ENCODE data around the gene ADCY3. TPM values are rescaled to one million over a fixed set of nuclear protein-coding genes. Genes with fewer than 3 reads are reported as not detected.

Gene ADCY3
- total and polyA plus RNA-seq, 5 donors from 2014 or later: 3.8 to 67.6 (median 11.2) TPM

- no peaks in the 10 kb centered on the region for H3K4me1 ChIP-seq (ENCODE audit: control insufficient read depth, insufficient read depth, low read length, poor library complexity, severe bottlenecking)
- DNase-seq (no peak), ATAC-seq (ENCODE audit: low read depth in 2 of 2) (no peak)
- H3K27me3 Mint-ChIP-seq: no peaks in the 10 kb centered on the region
- no peaks in the 10 kb centered on the region for H3K36me3 ChIP-seq (ENCODE audit: control insufficient read depth, insufficient read depth, low read length)
- peaks cover 4% of the 10 kb centered on the region for H3K36me3 Mint-ChIP-seq
- peaks cover 0 to 2% (median 0%) of the 10 kb centered on the region in 7 donors for H3K9me3 Mint-ChIP-seq
- H3K4me1 Mint-ChIP-seq: peaks cover 16 to 42% (median 25%) of the 10 kb centered on the region in 4 donors
- no peak overlapping the region for H3K27ac ChIP-seq (ENCODE audit: insufficient read depth, low read length, poor library complexity, severe bottlenecking)
- H3K27ac Mint-ChIP-seq: peak overlapping the region in 2 of 3 donors; percentile 23 to 67
- H3K27me3 ChIP-seq (ENCODE audit: control insufficient read depth, insufficient read depth, low read length): no peaks in the 10 kb centered on the region
- H3K9me3 ChIP-seq (ENCODE audit: control insufficient read depth in 2 of 2, low read length in 2 of 2): no peaks in the 10 kb centered on the region
- no peak overlapping the region for H3K4me3 ChIP-seq (ENCODE audit: low read depth, low read length)
- no peak overlapping the region for H3K4me3 Mint-ChIP-seq
Observed at GRCh38 chr2:24881623-24882022, 38.4 kb downstream of the ADCY3 start.

GRCh38 chr2:24881158-24881557 lies 38.9 kb downstream of the ADCY3 start:
- H3K4me3 Mint-ChIP-seq: no peak overlapping the region
- Histone ChIP-seq H3K4me3 (ENCODE audit: low read depth, low read length) (no peak overlapping the region), H3K27me3 (ENCODE audit: control insufficient read depth, insufficient read depth, low read length) (no peaks in the 10 kb centered on the region), H3K36me3 (ENCODE audit: control insufficient read depth, insufficient read depth, low read length) (no peaks in the 10 kb centered on the region), H3K4me1 (ENCODE audit: control insufficient read depth, insufficient read depth, low read length, poor library complexity, severe bottlenecking) (no peaks in the 10 kb centered on the region), H3K9me3 (ENCODE audit: control insufficient read depth in 2 of 2, low read length in 2 of 2) (no peaks in the 10 kb centered on the region), H3K27ac (ENCODE audit: insufficient read depth, low read length, poor library complexity, severe bottlenecking) (no peak overlapping the region)
- peaks cover 4% of the 10 kb centered on the region for H3K36me3 Mint-ChIP-seq
- ATAC-seq (ENCODE audit: low read depth in 2 of 2) (no peak), DNase-seq (no peak)
- peaks cover 13 to 37% (median 24%) of the 10 kb centered on the region in 4 donors for H3K4me1 Mint-ChIP-seq
- H3K27ac Mint-ChIP-seq: peak overlapping the region in 2 of 3 donors; percentile 23 to 55
- H3K9me3 Mint-ChIP-seq: peaks cover 0 to 2% (median 0%) of the 10 kb centered on the region in 7 donors
- no peaks in the 10 kb centered on the region for H3K27me3 Mint-ChIP-seq

GRCh38 chr2:24878341-24878740 lies 41.7 kb downstream of the ADCY3 start:
- DNase-seq (no peak), ATAC-seq (ENCODE audit: low read depth in 2 of 2) (no peak)
- Histone ChIP-seq H3K9me3 (ENCODE audit: control insufficient read depth in 2 of 2, low read length in 2 of 2) (no peaks in the 10 kb centered on the region), H3K27me3 (ENCODE audit: control insufficient read depth, insufficient read depth, low read length) (no peaks in the 10 kb centered on the region), H3K27ac (ENCODE audit: insufficient read depth, low read length, poor library complexity, severe bottlenecking) (no peak overlapping the region), H3K36me3 (ENCODE audit: control insufficient read depth, insufficient read depth, low read length) (no peaks in the 10 kb centered on the region), H3K4me1 (ENCODE audit: control insufficient read depth, insufficient read depth, low read length, poor library complexity, severe bottlenecking) (no peaks in the 10 kb centered on the region), H3K4me3 (ENCODE audit: low read depth, low read length) (no peak overlapping the region)
- Mint-ChIP-seq H3K9me3 (no peaks in the 10 kb centered on the region), H3K27ac (no peak overlapping the region), H3K27me3 (no peaks in the 10 kb centered on the region), H3K4me3 (no peak overlapping the region), H3K4me1 (peaks cover 7 to 22% (median 15%) of the 10 kb centered on the region in 4 donors), H3K36me3 (peaks cover 4% of the 10 kb centered on the region)

- H3K4me3 Mint-ChIP-seq: no peak overlapping the region
- H3K4me1 Mint-ChIP-seq: peaks cover 7 to 19% (median 14%) of the 10 kb centered on the region in 4 donors
- Histone ChIP-seq H3K4me1 (ENCODE audit: control insufficient read depth, insufficient read depth, low read length, poor library complexity, severe bottlenecking) (no peaks in the 10 kb centered on the region), H3K9me3 (ENCODE audit: control insufficient read depth in 2 of 2, low read length in 2 of 2) (no peaks in the 10 kb centered on the region), H3K27me3 (ENCODE audit: control insufficient read depth, insufficient read depth, low read length) (no peaks in the 10 kb centered on the region), H3K27ac (ENCODE audit: insufficient read depth, low read length, poor library complexity, severe bottlenecking) (no peak overlapping the region), H3K36me3 (ENCODE audit: control insufficient read depth, insufficient read depth, low read length) (no peaks in the 10 kb centered on the region), H3K4me3 (ENCODE audit: low read depth, low read length) (no peak overlapping the region)
- H3K36me3 Mint-ChIP-seq: peaks cover 4% of the 10 kb centered on the region
- DNase-seq (no peak), ATAC-seq (ENCODE audit: low read depth in 2 of 2) (no peak)
- H3K9me3 Mint-ChIP-seq: no peaks in the 10 kb centered on the region
- no peak overlapping the region for H3K27ac Mint-ChIP-seq
- no peaks in the 10 kb centered on the region for H3K27me3 Mint-ChIP-seq
Observed at GRCh38 chr2:24877646-24878045, 42.4 kb downstream of the ADCY3 start.

- ATAC-seq (ENCODE audit: low read depth in 2 of 2): no peak
- Mint-ChIP-seq H3K4me1 (peaks cover 4 to 14% (median 10%) of the 10 kb centered on the region in 4 donors), H3K27me3 (no peaks in the 10 kb centered on the region), H3K36me3 (peaks cover 5% of the 10 kb centered on the region), H3K9me3 (no peaks in the 10 kb centered on the region), H3K27ac (peak overlapping the region in 1 of 3 donors; percentile 64), H3K4me3 (no peak overlapping the region)
- Histone ChIP-seq H3K4me1 (ENCODE audit: control insufficient read depth, insufficient read depth, low read length, poor library complexity, severe bottlenecking) (no peaks in the 10 kb centered on the region), H3K36me3 (ENCODE audit: control insufficient read depth, insufficient read depth, low read length) (no peaks in the 10 kb centered on the region), H3K27ac (ENCODE audit: insufficient read depth, low read length, poor library complexity, severe bottlenecking) (no peak overlapping the region), H3K9me3 (ENCODE audit: control insufficient read depth in 2 of 2, low read length in 2 of 2) (no peaks in the 10 kb centered on the region), H3K27me3 (ENCODE audit: control insufficient read depth, insufficient read depth, low read length) (no peaks in the 10 kb centered on the region), H3K4me3 (ENCODE audit: low read depth, low read length) (no peak overlapping the region)
- DNase-seq: no peak
Observed at GRCh38 chr2:24877067-24877466, 43.0 kb downstream of the ADCY3 start.

GRCh38 chr2:24875901-24876300 lies 44.1 kb downstream of the ADCY3 start:
- peaks cover 0 to 7% (median 2%) of the 10 kb centered on the region in 4 donors for H3K4me1 Mint-ChIP-seq
- H3K27ac Mint-ChIP-seq: no peak overlapping the region
- Histone ChIP-seq H3K36me3 (ENCODE audit: control insufficient read depth, insufficient read depth, low read length) (peaks cover under 1% of the 10 kb centered on the region), H3K4me1 (ENCODE audit: control insufficient read depth, insufficient read depth, low read length, poor library complexity, severe bottlenecking) (no peaks in the 10 kb centered on the region), H3K4me3 (ENCODE audit: low read depth, low read length) (no peak overlapping the region), H3K9me3 (ENCODE audit: control insufficient read depth in 2 of 2, low read length in 2 of 2) (no peaks in the 10 kb centered on the region), H3K27me3 (ENCODE audit: control insufficient read depth, insufficient read depth, low read length) (no peaks in the 10 kb centered on the region), H3K27ac (ENCODE audit: insufficient read depth, low read length, poor library complexity, severe bottlenecking) (no peak overlapping the region)
- no peaks in the 10 kb centered on the region for H3K27me3 Mint-ChIP-seq
- no peaks in the 10 kb centered on the region for H3K9me3 Mint-ChIP-seq
- ATAC-seq (ENCODE audit: low read depth in 2 of 2) (no peak), DNase-seq (no peak)
- peaks cover 10% of the 10 kb centered on the region for H3K36me3 Mint-ChIP-seq
- no peak overlapping the region for H3K4me3 Mint-ChIP-seq

DNA sequence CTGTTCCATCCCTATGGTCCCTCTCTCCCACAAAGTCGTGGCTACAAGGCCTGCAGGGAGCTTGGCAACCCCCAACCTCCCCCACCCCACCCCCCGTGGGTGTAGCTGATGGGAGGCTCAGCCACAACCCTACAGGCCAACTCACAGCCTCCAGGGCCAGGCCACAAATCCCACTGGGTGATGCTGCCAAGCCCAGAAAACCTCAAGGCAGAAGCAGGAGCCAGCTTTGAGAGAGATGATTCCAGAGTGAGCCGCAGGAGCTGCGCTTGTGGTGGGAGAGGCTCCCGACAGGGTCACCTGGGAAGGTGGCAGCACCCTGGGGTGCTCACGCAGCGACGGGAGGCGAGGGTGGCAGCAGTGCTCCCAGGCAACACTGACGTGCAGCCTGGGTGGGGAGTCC lies 44.8 kb downstream of the ADCY3 start:
- DNase-seq: no peak
- Histone ChIP-seq H3K36me3 (ENCODE audit: control insufficient read depth, insufficient read depth, low read length) (peaks cover 7% of the 10 kb centered on the region), H3K9me3 (ENCODE audit: control insufficient read depth in 2 of 2, low read length in 2 of 2) (no peaks in the 10 kb centered on the region), H3K27me3 (ENCODE audit: control insufficient read depth, insufficient read depth, low read length) (no peaks in the 10 kb centered on the region), H3K27ac (ENCODE audit: insufficient read depth, low read length, poor library complexity, severe bottlenecking) (no peak overlapping the region), H3K4me1 (ENCODE audit: control insufficient read depth, insufficient read depth, low read length, poor library complexity, severe bottlenecking) (no peaks in the 10 kb centered on the region), H3K4me3 (ENCODE audit: low read depth, low read length) (no peak overlapping the region)
- no peak overlapping the region for H3K4me3 Mint-ChIP-seq
- no peak overlapping the region for H3K27ac Mint-ChIP-seq
- H3K27me3 Mint-ChIP-seq: no peaks in the 10 kb centered on the region
- H3K9me3 Mint-ChIP-seq: no peaks in the 10 kb centered on the region
- ATAC-seq (ENCODE audit: low read depth in 2 of 2): no peak
- H3K4me1 Mint-ChIP-seq: peaks cover 0 to 6% (median 0%) of the 10 kb centered on the region in 4 donors
- peaks cover 14% of the 10 kb centered on the region for H3K36me3 Mint-ChIP-seq

- ATAC-seq (ENCODE audit: low read depth in 2 of 2) (no peak), DNase-seq (no peak)
- peaks cover 10% of the 10 kb centered on the region for H3K36me3 ChIP-seq (ENCODE audit: control insufficient read depth, insufficient read depth, low read length)
- no peaks in the 10 kb centered on the region for H3K9me3 Mint-ChIP-seq
- no peaks in the 10 kb centered on the region for H3K27me3 ChIP-seq (ENCODE audit: control insufficient read depth, insufficient read depth, low read length)
- no peaks in the 10 kb centered on the region for H3K4me1 ChIP-seq (ENCODE audit: control insufficient read depth, insufficient read depth, low read length, poor library complexity, severe bottlenecking)
- H3K27me3 Mint-ChIP-seq: no peaks in the 10 kb centered on the region
- no peak overlapping the region for H3K4me3 Mint-ChIP-seq
- no peak overlapping the region for H3K27ac ChIP-seq (ENCODE audit: insufficient read depth, low read length, poor library complexity, severe bottlenecking)
- no peaks in the 10 kb centered on the region for H3K9me3 ChIP-seq (ENCODE audit: control insufficient read depth in 2 of 2, low read length in 2 of 2)
- H3K27ac Mint-ChIP-seq: no peak overlapping the region
- no peak overlapping the region for H3K4me3 ChIP-seq (ENCODE audit: low read depth, low read length)
- peaks cover 14% of the 10 kb centered on the region for H3K36me3 Mint-ChIP-seq
- H3K4me1 Mint-ChIP-seq: peaks cover 0 to 5% (median 0%) of the 10 kb centered on the region in 4 donors
Observed at GRCh38 chr2:24874035-24874434, 46.0 kb downstream of the ADCY3 start.

Data from CD4-positive, CD25-positive, alpha-beta regulatory T cell (primary cell).